Brain microvascular endothelial cell (primary cell): ENCODE data around the gene CFAP46.

ENCODE experiments used
- DNase-seq: peaks from one replicate; pipeline ENCODE4 v3.0.0-alpha.2; 2020
- H3K27ac ChIP-seq: fragments of 250-450 bp; sonication (Bioruptor Pico); 2 replicates; pipeline ENCODE4 v1.5.1; 2020; ENCODE audit warnings: mild to moderate bottlenecking, moderate library complexity
- H3K27me3 ChIP-seq: fragments of 250-450 bp; sonication (Bioruptor Pico); replicated peaks from 2 replicates; pipeline ENCODE4 v1.5.1; 2020; ENCODE audit warnings: mild to moderate bottlenecking
- H3K36me3 ChIP-seq: fragments of 250-450 bp; sonication (Bioruptor Pico); replicated peaks from 2 replicates; pipeline ENCODE4 v1.5.1; 2020; ENCODE audit warnings: mild to moderate bottlenecking
- H3K4me3 ChIP-seq: 2 replicates; pipeline ENCODE4 v1.5.1; 2011; ENCODE audit warnings: low read depth, mild to moderate bottlenecking, control low read depth, low read length, moderate library complexity
- in situ Hi-C: cut with HindIII; loops from 2 replicates; pipeline ENCODE4 v1.10.0; 2017; ENCODE audit warnings: low sequenced_read_pairs, low pct_ligation_motif_present
- TF ChIP-seq, protein P1 (sequence below): IDR thresholded peaks from 2 replicates; pipeline ENCODE4 v1.5.1; 2011; ENCODE audit warnings: low read depth, mild to moderate bottlenecking, moderate library complexity, low read length, control low read depth, inconsistent platforms; ENCODE audit errors: missing control alignments

CFAP46 gene

DNA sequence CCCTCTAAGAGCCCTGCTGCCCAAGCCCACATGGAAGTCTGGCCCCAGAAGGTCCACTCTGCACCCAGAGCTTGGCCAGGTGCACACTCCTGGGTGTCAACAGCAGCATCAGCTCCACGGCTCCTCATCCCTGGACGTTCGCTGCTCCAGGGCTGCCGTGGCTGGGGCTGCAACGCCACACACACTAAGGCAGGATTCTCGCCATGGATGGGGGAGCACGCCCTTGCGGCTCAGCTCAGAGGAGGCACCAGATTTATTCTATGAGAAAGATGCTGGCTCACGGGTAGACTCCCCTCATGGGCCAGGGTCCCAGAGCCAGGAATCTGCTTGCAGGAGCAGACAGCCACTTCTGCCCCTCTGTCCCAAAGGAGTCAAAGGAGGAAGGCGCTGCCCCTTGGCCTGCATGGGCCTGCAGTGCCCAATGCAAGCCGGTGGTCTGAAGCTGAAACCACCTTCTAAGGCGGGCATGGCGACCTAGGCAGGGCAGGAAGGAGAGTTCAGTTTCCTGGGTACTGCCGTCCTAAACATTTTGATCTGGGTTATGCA lies 42.1 kb downstream of the CFAP46 start:
- no peak for DNase-seq
- TF ChIP-seq, protein P1, sequence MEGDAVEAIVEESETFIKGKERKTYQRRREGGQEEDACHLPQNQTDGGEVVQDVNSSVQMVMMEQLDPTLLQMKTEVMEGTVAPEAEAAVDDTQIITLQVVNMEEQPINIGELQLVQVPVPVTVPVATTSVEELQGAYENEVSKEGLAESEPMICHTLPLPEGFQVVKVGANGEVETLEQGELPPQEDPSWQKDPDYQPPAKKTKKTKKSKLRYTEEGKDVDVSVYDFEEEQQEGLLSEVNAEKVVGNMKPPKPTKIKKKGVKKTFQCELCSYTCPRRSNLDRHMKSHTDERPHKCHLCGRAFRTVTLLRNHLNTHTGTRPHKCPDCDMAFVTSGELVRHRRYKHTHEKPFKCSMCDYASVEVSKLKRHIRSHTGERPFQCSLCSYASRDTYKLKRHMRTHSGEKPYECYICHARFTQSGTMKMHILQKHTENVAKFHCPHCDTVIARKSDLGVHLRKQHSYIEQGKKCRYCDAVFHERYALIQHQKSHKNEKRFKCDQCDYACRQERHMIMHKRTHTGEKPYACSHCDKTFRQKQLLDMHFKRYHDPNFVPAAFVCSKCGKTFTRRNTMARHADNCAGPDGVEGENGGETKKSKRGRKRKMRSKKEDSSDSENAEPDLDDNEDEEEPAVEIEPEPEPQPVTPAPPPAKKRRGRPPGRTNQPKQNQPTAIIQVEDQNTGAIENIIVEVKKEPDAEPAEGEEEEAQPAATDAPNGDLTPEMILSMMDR: no peak
- Histone ChIP-seq H3K4me3 (no peak overlapping the region), H3K27me3 (no peaks in the 10 kb centered on the region), H3K27ac (no peak overlapping the region), H3K36me3 (no peaks in the 10 kb centered on the region)
- in situ Hi-C loops: no loop called here

- no peak for DNase-seq
- in situ Hi-C loops: no loop called here
- H3K27me3 ChIP-seq: no peaks in the 10 kb centered on the region
- H3K36me3 ChIP-seq: no peaks in the 10 kb centered on the region
- no peak overlapping the region for H3K4me3 ChIP-seq
- TF ChIP-seq, protein P1: no peak
- no peak overlapping the region for H3K27ac ChIP-seq
These were observed 42.7 kb downstream of the CFAP46 start for GRCh38 chr10:132899751-132900065.

GRCh38 chr10:132899054-132899750 lies 43.2 kb downstream of the CFAP46 start:
- H3K4me3 ChIP-seq: no peak overlapping the region
- no peak overlapping the region for H3K27ac ChIP-seq
- DNase-seq: no peak
- no peaks in the 10 kb centered on the region for H3K36me3 ChIP-seq
- in situ Hi-C loops: no loop called here
- H3K27me3 ChIP-seq: no peaks in the 10 kb centered on the region
- TF ChIP-seq, protein P1: no peak

DNA sequence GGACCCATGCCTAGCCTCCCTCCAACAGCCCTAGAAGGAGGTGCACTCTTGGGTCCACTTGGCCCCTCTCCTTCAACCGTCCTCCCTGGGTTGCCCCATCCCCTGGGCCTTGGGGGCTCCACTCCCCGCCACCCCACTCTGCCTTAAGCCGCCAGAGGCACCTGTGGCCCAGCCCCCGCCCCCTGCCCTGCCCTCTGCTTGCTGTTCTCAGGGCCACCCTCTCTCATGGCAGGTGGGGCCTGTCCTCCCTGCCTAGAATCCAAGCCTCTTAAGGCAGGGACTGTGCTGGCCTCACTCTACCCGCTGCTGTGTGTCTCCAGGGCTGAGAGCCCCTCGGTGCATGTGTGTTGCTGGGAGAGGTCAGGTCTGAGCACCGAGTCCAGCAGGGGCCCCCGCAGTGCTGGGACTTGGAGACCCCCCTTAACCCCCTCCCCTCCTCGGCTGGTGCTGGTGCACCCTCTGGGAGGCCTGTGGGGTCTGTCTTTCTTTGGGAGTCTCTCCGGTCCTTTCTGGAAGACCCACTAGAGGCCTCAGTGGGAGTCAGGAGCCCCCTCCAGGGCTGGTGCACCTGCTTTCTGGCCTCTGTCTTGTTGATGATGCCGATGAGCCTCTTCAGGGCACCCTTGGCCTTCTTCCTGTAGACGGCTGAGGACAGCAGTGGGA lies 43.8 kb downstream of the CFAP46 start:
- TF ChIP-seq, protein P1: no peak
- Histone ChIP-seq H3K36me3 (no peaks in the 10 kb centered on the region), H3K27ac (no peak overlapping the region), H3K27me3 (no peaks in the 10 kb centered on the region), H3K4me3 (no peak overlapping the region)
- no peak for DNase-seq
- in situ Hi-C loops: no loop called here

DNA sequence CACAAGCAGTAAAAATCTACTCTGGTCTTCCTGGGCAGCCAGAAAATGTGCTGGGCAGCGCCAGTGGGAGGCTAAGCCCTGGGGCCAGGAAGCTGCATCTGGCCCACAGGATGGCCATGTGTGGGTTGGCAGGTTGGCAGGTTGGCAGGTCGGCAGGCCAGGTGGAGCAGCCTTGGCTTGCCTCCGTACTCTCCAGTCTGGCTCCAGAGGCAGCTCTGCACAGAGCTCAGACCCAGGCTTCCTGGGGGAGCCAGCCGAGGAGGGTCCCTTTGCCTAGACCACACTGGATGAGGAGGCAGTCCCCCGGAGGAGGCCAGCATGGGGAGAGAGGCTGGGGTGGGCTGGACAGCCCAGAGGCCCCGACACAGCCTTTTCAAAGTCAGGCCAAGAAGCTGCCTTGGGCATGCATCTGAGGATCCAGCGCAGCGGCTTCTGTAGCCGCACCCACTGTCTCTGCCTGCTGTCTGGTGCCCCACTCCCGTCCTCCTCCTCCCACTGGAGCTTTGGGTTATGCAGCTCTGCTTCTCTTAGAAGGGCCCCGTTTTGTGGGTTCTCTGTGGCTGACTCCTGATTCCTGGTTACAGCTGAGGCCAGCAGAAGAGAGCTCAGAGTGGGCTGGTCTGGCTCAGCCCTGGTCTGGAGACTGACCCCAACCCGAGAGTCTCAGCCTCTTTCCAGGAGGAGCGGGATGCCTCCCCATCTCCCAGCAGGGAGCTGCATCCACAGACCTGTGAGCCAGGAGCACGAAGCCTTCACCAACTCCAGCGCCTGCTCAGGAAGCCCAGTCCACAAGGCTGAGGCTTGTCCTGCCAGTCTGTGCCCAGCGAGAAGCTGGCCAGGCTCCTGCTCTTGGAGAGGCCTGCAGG lies 44.6 kb downstream of the CFAP46 start:
- no peak for DNase-seq
- TF ChIP-seq, protein P1: no peak

More for the DNA sequence above, 44.6 kb downstream of the CFAP46 start:
- no peak overlapping the region for H3K4me3 ChIP-seq
- H3K27me3 ChIP-seq: no peaks in the 10 kb centered on the region
- no peaks in the 10 kb centered on the region for H3K36me3 ChIP-seq
- in situ Hi-C loops: no loop called here
- H3K27ac ChIP-seq: no peak overlapping the region
